ENCODE measurements around the gene EYS. TPM values are rescaled to one million over a fixed set of nuclear protein-coding genes. Genes with fewer than 3 reads are reported as not detected.

Gene EYS
- total and polyA plus RNA-seq, 4 donors, result 0.08 to 0.63 (median 0.36) TPM

DNA sequence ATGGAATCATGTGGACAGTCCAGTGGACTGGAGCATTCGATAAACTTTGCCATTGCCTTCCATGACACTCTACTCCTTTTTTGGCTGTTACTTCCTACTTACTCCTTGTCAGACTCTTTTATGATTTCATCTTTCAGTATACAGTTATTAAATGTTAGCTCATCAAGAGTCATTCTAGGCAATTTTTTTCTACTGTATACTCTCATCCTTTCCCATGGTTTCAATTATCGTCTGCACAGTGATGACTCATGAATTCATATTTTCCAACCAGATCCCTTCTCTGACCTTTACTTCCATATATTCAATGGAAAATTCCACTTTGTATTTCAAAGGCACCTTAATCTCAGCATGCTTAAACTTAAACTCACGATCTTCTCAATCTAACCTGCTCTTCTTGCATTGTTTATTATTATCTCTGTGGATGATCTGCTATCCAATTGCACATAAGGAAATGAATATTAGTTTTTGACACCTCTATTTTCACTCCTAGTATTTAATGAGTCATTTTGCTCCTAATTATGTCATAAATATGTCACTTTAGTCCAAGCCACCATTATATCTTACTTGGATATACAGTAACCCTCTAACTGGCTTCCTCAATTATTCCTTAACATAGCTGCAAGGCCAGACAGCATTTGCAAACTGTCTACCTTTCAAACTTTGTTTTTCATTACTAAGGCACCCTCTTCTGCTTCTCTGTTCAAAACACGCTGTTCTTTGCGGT, 1643.9 kb downstream of the EYS start:
- no peak overlapping the region for H3K4me3 ChIP-seq (ENCODE audit: low read depth in 1 of 3, low read length in 3 of 3)

DNA sequence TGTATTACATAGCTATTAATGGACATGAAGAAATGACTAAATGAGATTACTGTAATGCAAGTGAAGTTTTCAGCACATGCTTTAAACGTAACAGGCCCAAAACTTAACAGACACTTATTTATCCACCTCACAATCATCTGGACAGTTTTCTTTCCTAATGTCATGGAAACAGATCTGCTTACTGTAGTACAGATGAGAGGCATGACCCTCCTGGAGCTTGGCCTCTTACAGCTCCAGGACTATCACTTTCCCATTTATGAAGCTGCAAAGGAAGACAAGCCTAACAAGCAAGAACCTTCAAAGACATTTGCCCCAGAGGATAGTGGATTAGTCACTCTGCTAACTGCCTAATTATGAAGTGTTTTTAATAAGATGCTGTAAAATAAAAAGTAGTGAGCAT, 1652.2 kb downstream of the EYS start:
- H3K9ac ChIP-seq (ENCODE audit: low read depth in 1 of 2, low read length in 2 of 2), result no peak overlapping the region
- H3K27me3 ChIP-seq (ENCODE audit: control insufficient read depth in 4 of 4, insufficient read depth in 4 of 4, low read length in 3 of 4), result no peaks in the 10 kb centered on the region
- no peaks in the 10 kb centered on the region for H3K9me3 ChIP-seq (ENCODE audit: control insufficient read depth in 4 of 4, low read length in 3 of 4)
- no peak overlapping the region for H3K4me3 ChIP-seq (ENCODE audit: low read depth in 1 of 3, low read length in 3 of 3)
- no peak overlapping the region for H3K27ac ChIP-seq (ENCODE audit: low read depth in 1 of 2, low read length in 2 of 2)
- H3K4me1 ChIP-seq (ENCODE audit: control insufficient read depth in 4 of 4, insufficient read depth in 4 of 4, low read length in 3 of 4), result no peaks in the 10 kb centered on the region
- no peak for TF ChIP-seq SP1 (IDR thresholded peaks at IDR 0.05)
- TF ChIP-seq RAD21 (IDR thresholded peaks at IDR 0.05), result no peak
- no peaks in the 10 kb centered on the region for H3K36me3 ChIP-seq (ENCODE audit: control insufficient read depth in 4 of 4, insufficient read depth in 3 of 4, low read depth in 1 of 4, low read length in 3 of 4)
- 4% methylated on average over 1 of the region's 1 CpG for WGBS
- no peak for DNase-seq (ENCODE audit: low spot score)

More for the DNA sequence above, 1643.9 kb downstream of the EYS start:
- TF ChIP-seq SP1 (IDR thresholded peaks at IDR 0.05) (no peak), TAF1 (conservative IDR thresholded peaks at IDR 0.05) (no peak), RXRA (IDR thresholded peaks at IDR 0.05) (no peak), NR2F2 (IDR thresholded peaks at IDR 0.05) (no peak), HNF4A (conservative IDR thresholded peaks at IDR 0.05) (no peak), RAD21 (IDR thresholded peaks at IDR 0.05) (no peak)
- TF ChIP-seq, protein P1, sequence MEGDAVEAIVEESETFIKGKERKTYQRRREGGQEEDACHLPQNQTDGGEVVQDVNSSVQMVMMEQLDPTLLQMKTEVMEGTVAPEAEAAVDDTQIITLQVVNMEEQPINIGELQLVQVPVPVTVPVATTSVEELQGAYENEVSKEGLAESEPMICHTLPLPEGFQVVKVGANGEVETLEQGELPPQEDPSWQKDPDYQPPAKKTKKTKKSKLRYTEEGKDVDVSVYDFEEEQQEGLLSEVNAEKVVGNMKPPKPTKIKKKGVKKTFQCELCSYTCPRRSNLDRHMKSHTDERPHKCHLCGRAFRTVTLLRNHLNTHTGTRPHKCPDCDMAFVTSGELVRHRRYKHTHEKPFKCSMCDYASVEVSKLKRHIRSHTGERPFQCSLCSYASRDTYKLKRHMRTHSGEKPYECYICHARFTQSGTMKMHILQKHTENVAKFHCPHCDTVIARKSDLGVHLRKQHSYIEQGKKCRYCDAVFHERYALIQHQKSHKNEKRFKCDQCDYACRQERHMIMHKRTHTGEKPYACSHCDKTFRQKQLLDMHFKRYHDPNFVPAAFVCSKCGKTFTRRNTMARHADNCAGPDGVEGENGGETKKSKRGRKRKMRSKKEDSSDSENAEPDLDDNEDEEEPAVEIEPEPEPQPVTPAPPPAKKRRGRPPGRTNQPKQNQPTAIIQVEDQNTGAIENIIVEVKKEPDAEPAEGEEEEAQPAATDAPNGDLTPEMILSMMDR (IDR thresholded peaks at IDR 0.05; ENCODE audit: low read depth, low read length, missing input control), result no peak
- TF ChIP-seq, protein P2, sequence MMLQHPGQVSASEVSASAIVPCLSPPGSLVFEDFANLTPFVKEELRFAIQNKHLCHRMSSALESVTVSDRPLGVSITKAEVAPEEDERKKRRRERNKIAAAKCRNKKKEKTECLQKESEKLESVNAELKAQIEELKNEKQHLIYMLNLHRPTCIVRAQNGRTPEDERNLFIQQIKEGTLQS (IDR thresholded peaks at IDR 0.05), result no peak
- TF ChIP-seq, protein P3, sequence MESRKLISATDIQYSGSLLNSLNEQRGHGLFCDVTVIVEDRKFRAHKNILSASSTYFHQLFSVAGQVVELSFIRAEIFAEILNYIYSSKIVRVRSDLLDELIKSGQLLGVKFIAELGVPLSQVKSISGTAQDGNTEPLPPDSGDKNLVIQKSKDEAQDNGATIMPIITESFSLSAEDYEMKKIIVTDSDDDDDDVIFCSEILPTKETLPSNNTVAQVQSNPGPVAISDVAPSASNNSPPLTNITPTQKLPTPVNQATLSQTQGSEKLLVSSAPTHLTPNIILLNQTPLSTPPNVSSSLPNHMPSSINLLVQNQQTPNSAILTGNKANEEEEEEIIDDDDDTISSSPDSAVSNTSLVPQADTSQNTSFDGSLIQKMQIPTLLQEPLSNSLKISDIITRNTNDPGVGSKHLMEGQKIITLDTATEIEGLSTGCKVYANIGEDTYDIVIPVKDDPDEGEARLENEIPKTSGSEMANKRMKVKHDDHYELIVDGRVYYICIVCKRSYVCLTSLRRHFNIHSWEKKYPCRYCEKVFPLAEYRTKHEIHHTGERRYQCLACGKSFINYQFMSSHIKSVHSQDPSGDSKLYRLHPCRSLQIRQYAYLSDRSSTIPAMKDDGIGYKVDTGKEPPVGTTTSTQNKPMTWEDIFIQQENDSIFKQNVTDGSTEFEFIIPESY (IDR thresholded peaks at IDR 0.05), result no peak
- TF ChIP-seq, protein P4, sequence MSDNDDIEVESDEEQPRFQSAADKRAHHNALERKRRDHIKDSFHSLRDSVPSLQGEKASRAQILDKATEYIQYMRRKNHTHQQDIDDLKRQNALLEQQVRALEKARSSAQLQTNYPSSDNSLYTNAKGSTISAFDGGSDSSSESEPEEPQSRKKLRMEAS (IDR thresholded peaks at IDR 0.05), result no peak
- Histone ChIP-seq H3K36me3 (ENCODE audit: control insufficient read depth in 4 of 4, insufficient read depth in 3 of 4, low read depth in 1 of 4, low read length in 3 of 4) (no peaks in the 10 kb centered on the region), H3K4me1 (ENCODE audit: control insufficient read depth in 4 of 4, insufficient read depth in 4 of 4, low read length in 3 of 4) (no peaks in the 10 kb centered on the region), H3K27ac (ENCODE audit: low read depth in 1 of 2, low read length in 2 of 2) (no peak overlapping the region), H3K9ac (ENCODE audit: low read depth in 1 of 2, low read length in 2 of 2) (no peak overlapping the region), H3K9me3 (ENCODE audit: control insufficient read depth in 4 of 4, low read length in 3 of 4) (no peaks in the 10 kb centered on the region), H3K27me3 (ENCODE audit: control insufficient read depth in 4 of 4, insufficient read depth in 4 of 4, low read length in 3 of 4) (no peaks in the 10 kb centered on the region)
- 88% methylated on average over 5 of the region's 5 CpGs for WGBS
- no peak for DNase-seq (ENCODE audit: low spot score)

DNA sequence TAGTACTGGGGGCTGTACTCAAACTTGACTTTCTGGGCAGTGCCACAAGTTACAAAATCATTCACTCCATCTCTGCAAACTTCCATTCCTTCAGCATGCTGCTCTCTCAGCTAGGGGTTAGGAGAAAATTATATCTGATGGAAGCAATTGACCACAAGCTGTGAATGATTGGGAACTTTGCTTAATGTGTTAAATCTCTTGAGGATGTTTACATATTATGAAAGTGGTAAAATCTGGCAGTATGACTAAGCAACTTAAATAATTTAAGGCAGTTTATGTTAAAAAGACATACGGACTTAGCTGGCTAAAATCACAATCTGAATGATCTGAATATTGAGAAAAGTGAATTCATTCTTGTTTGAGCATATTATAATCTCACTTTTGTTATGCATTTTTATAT, 1656.4 kb downstream of the EYS start:
- Histone ChIP-seq H3K9ac (ENCODE audit: low read depth in 1 of 2, low read length in 2 of 2) (no peak overlapping the region), H3K4me3 (ENCODE audit: low read depth in 1 of 3, low read length in 3 of 3) (no peak overlapping the region), H3K9me3 (ENCODE audit: control insufficient read depth in 4 of 4, low read length in 3 of 4) (no peaks in the 10 kb centered on the region), H3K36me3 (ENCODE audit: control insufficient read depth in 4 of 4, insufficient read depth in 3 of 4, low read depth in 1 of 4, low read length in 3 of 4) (no peaks in the 10 kb centered on the region), H3K27me3 (ENCODE audit: control insufficient read depth in 4 of 4, insufficient read depth in 4 of 4, low read length in 3 of 4) (no peaks in the 10 kb centered on the region), H3K27ac (ENCODE audit: low read depth in 1 of 2, low read length in 2 of 2) (no peak overlapping the region), H3K4me1 (ENCODE audit: control insufficient read depth in 4 of 4, insufficient read depth in 4 of 4, low read length in 3 of 4) (no peaks in the 10 kb centered on the region)
- DNase-seq (ENCODE audit: low spot score), result no peak
- WGBS, result 42% methylated on average over 1 of the region's 1 CpG
- TF ChIP-seq RXRA (IDR thresholded peaks at IDR 0.05), result no peak
- TF ChIP-seq, protein P4 (IDR thresholded peaks at IDR 0.05), result no peak
- no peak for TF ChIP-seq TAF1 (conservative IDR thresholded peaks at IDR 0.05)
- no peak for TF ChIP-seq SP1 (IDR thresholded peaks at IDR 0.05)
- TF ChIP-seq, protein P5, sequence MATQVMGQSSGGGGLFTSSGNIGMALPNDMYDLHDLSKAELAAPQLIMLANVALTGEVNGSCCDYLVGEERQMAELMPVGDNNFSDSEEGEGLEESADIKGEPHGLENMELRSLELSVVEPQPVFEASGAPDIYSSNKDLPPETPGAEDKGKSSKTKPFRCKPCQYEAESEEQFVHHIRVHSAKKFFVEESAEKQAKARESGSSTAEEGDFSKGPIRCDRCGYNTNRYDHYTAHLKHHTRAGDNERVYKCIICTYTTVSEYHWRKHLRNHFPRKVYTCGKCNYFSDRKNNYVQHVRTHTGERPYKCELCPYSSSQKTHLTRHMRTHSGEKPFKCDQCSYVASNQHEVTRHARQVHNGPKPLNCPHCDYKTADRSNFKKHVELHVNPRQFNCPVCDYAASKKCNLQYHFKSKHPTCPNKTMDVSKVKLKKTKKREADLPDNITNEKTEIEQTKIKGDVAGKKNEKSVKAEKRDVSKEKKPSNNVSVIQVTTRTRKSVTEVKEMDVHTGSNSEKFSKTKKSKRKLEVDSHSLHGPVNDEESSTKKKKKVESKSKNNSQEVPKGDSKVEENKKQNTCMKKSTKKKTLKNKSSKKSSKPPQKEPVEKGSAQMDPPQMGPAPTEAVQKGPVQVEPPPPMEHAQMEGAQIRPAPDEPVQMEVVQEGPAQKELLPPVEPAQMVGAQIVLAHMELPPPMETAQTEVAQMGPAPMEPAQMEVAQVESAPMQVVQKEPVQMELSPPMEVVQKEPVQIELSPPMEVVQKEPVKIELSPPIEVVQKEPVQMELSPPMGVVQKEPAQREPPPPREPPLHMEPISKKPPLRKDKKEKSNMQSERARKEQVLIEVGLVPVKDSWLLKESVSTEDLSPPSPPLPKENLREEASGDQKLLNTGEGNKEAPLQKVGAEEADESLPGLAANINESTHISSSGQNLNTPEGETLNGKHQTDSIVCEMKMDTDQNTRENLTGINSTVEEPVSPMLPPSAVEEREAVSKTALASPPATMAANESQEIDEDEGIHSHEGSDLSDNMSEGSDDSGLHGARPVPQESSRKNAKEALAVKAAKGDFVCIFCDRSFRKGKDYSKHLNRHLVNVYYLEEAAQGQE (IDR thresholded peaks at IDR 0.05), result no peak
- TF ChIP-seq FOXA2 (IDR thresholded peaks at IDR 0.05), result no peak
- TF ChIP-seq JUND (IDR thresholded peaks at IDR 0.05), result no peak
- TF ChIP-seq EGR1 (IDR thresholded peaks at IDR 0.05; ENCODE audit: low read depth in 2 of 2), result no peak
- TF ChIP-seq, protein P1 (IDR thresholded peaks at IDR 0.05; ENCODE audit: low read depth, low read length, missing input control), result no peak
- TF ChIP-seq FOXA1 (IDR thresholded peaks at IDR 0.05), result no peak
- no peak for TF ChIP-seq HNF4G (IDR thresholded peaks at IDR 0.05)
- TF ChIP-seq, protein P2 (IDR thresholded peaks at IDR 0.05), result no peak
